HepG2 (cell line): ENCODE results near the gene TRAPPC12. TPM values are rescaled to one million over a fixed set of nuclear protein-coding genes. Genes with fewer than 3 reads are reported as not detected.

Experiments
- ATAC-seq: fragments of 200-7000 bp; cut with Tn5 transposase; 3 replicates; pipeline ENCODE4 v1.9.1; 2020; ENCODE audit warnings: mild to moderate bottlenecking, moderate library complexity
- BruUV-seq: library from RNA; stranded (reverse); fragments of 400-500 nt; replicated peaks from 2 replicates; lab custom pipeline; 2021; lab: Mats Ljungman, UMichigan
- CTCF ChIA-PET: fragments of 300-600 bp; formaldehyde crosslinking; extraction: SDS; loops from one replicate; lab custom pipeline; 2021; ENCODE audit warnings: low total read pairs, inconsistent platforms, low intra/inter-chr PET ratio; lab: Yijun Ruan, JAX
- POLR2A ChIA-PET: fragments of 350-600 bp; sonication (Branson Sonifier 250); formaldehyde crosslinking; loops from one replicate; lab custom pipeline; 2020; ENCODE audit warnings: antibody characterized with exemption, inconsistent platforms; lab: Yijun Ruan, JAX
- DNase-seq: peaks from one replicate; pipeline ENCODE4 v3.0.0-alpha.2; 2015; ENCODE audit warnings: low spot score
- FAIRE-seq: peaks from 3 replicates; lab custom pipeline; 2011; peaks lifted over from hg19 to GRCh38; lab: Jason Lieb, UNC
- H2AFZ ChIP-seq: one replicate; pipeline ENCODE4 v1.6.1; 2011; ENCODE audit warnings: low read length, inconsistent platforms
- H3K27ac ChIP-seq: fragments of 300-600 bp; 3 replicates; pipeline ENCODE4 v1.8.0; 2011; ENCODE audit warnings: mixed run types, mild to moderate bottlenecking, mixed read lengths, low read length, inconsistent platforms; ENCODE audit not compliant: insufficient read depth; ENCODE audit errors: extremely low read length
- H3K27me3 ChIP-seq, 2 experiments: fragments of 200-600 bp in 1 of 2; 2 replicates in 1 of 2; 3 replicates in 1 of 2; pipeline versions ENCODE4 v1.6.0 to v1.8.0; 2011; ENCODE audit warnings: low read length in 2 of 2, mild to moderate bottlenecking in 2 of 2, moderate library complexity in 2 of 2, inconsistent platforms in 1 of 2; ENCODE audit not compliant: insufficient read depth in 2 of 2, control insufficient read depth in 1 of 2
- H3K36me3 ChIP-seq, 2 experiments: fragments of 200-600 bp in 1 of 2; replicated peaks in 1 of 2; 2 replicates in 1 of 2; 3 replicates in 1 of 2; pipeline versions ENCODE4 v1.5.1 to v1.8.0; 2011; ENCODE audit warnings: low read length in 2 of 2, inconsistent platforms in 1 of 2; ENCODE audit not compliant: insufficient read depth in 2 of 2, control insufficient read depth in 1 of 2
- H3K4me1 ChIP-seq: 2 replicates; pipeline ENCODE4 v1.5.1; 2012; ENCODE audit warnings: low read length, inconsistent platforms; ENCODE audit not compliant: insufficient read depth
- H3K4me2 ChIP-seq: 2 replicates; pipeline ENCODE4 v1.6.0; 2011; ENCODE audit warnings: low read depth, low read length, inconsistent platforms
- H3K4me3 ChIP-seq, 3 experiments: fragments of 200-600 bp in 1 of 3; sonication (generic), shearing (Covaris generic) in 1 of 3; replicated peaks in 1 of 3; 2 replicates each; pipeline ENCODE4 v1.5.1; 2011 to 2016; ENCODE audit warnings: low read length in 3 of 3, inconsistent platforms in 2 of 3, low read depth in 2 of 3, mild to moderate bottlenecking in 2 of 3, control low read depth in 1 of 3, mixed read lengths in 1 of 3; ENCODE audit not compliant: insufficient read depth in 1 of 3
- H3K79me2 ChIP-seq: one replicate; pipeline ENCODE4 v1.6.1; 2011; ENCODE audit warnings: low read length, inconsistent platforms; ENCODE audit not compliant: insufficient read depth
- H3K9ac ChIP-seq: 2 replicates; pipeline ENCODE4 v1.6.0; 2011; ENCODE audit warnings: mild to moderate bottlenecking, low read depth, low read length, inconsistent platforms; ENCODE audit not compliant: insufficient read depth
- H3K9me3 ChIP-seq: 2 replicates; pipeline ENCODE4 v1.5.1; 2012; ENCODE audit warnings: mild to moderate bottlenecking, low read length
- H4K20me1 ChIP-seq: 2 replicates; pipeline ENCODE4 v1.6.0; 2011; ENCODE audit warnings: inconsistent platforms, mild to moderate bottlenecking, low read length, moderate library complexity; ENCODE audit not compliant: insufficient read depth
- HIVEP1 ChIP-seq: sonication (generic); formaldehyde crosslinking; IDR thresholded peaks from 2 replicates; pipeline ENCODE4 v1.4.0; 2020; ENCODE audit warnings: mild to moderate bottlenecking, missing genetic modification reagents
- POLR2G ChIP-seq: fragments of 200-400 bp; formaldehyde crosslinking; IDR thresholded peaks from 2 replicates; pipeline ENCODE4 v1.6.1; 2018; ENCODE audit warnings: mild to moderate bottlenecking, low read depth, low read length, moderate library complexity
- TOE1 ChIP-seq: sonication (generic); formaldehyde crosslinking; IDR thresholded peaks from 2 replicates; pipeline ENCODE4 v1.4.0; 2020; ENCODE audit warnings: mild to moderate bottlenecking, missing genetic modification reagents
- ZFP91 ChIP-seq: sonication (generic); formaldehyde crosslinking; IDR thresholded peaks from 2 replicates; pipeline ENCODE4 v1.9.0; 2022; ENCODE audit warnings: missing genetic modification reagents, mild to moderate bottlenecking, borderline replicate concordance
- ZNF121 ChIP-seq: sonication (generic); formaldehyde crosslinking; IDR thresholded peaks from 2 replicates; pipeline ENCODE4 v1.5.0; 2020; ENCODE audit warnings: mild to moderate bottlenecking, missing genetic modification reagents
- ZNF558 ChIP-seq: sonication (generic); formaldehyde crosslinking; IDR thresholded peaks from 2 replicates; pipeline ENCODE4 v1.9.0; 2022; ENCODE audit warnings: mild to moderate bottlenecking, missing genetic modification reagents, borderline replicate concordance
- ZNF704 ChIP-seq: sonication (generic); formaldehyde crosslinking; IDR thresholded peaks from 2 replicates; pipeline ENCODE4 v1.8.1; 2023; ENCODE audit warnings: mild to moderate bottlenecking, inconsistent platforms, moderate library complexity, missing genetic modification reagents, borderline replicate concordance
- ZNF878 ChIP-seq: sonication (generic); formaldehyde crosslinking; IDR thresholded peaks from 2 replicates; pipeline ENCODE4 v1.8.1; 2023; ENCODE audit warnings: mild to moderate bottlenecking, missing genetic modification reagents, moderate library complexity
- WGBS: methylation state at CpG from one replicate; pipeline ENCODE4 v1.1.6; 2017; ENCODE audit warnings: low lambda C conversion rate; 5-methylcytosine and 5-hydroxymethylcytosine counted together
- in situ Hi-C: cut with HindIII; loops from 2 replicates; pipeline ENCODE4 v1.10.0; 2017; ENCODE audit warnings: low pct_unique_long_range_greater_than_20kb; ENCODE audit not compliant: extremely low pct_ligation_motif_present
- intact Hi-C: fragments of 100-400 bp; cut with micrococcal nuclease; formaldehyde crosslinking; loops from one replicate; pipeline ENCODE4 v1.10.0; 2022; ENCODE audit not compliant: unreplicated experiment
- polyA plus RNA-seq, 8 experiments: library from polyadenylated mRNA; depleted of rRNA in 3 of 8; stranded (reverse) in 7 of 8; unstranded in 1 of 8; fragments of >200 nt; fragmentation: Illumina TruSeq in 4 of 8; extraction: Trizol in 4 of 8; gene quantifications; 2 replicates each; pipeline versions ENCODE4 v1.2.1 to v1.2.3, GENCODE V29; 2011 to 2016; ENCODE audit warnings: low read depth in 4 of 8, missing spikeins in 1 of 8, mixed read lengths in 1 of 8; ENCODE audit not compliant: insufficient read depth in 1 of 8
- total RNA-seq, 5 experiments: library from RNA; depleted of rRNA; stranded (reverse); fragments of >200 nt; fragmentation: Illumina TruSeq; extraction: Trizol; gene quantifications; 2 replicates each; pipeline ENCODE4 v1.2.3, GENCODE V29; 2016; ENCODE audit warnings: low read depth in 1 of 5
- TF ChIP-seq, protein P1 (sequence below): fragments of 450-650 bp; IDR thresholded peaks from 2 replicates; pipeline ENCODE4 v1.6.1; 2016
- TF ChIP-seq, protein P2 (sequence below): sonication (generic); formaldehyde crosslinking; IDR thresholded peaks from 2 replicates; pipeline ENCODE4 v1.4.0; 2020; ENCODE audit warnings: missing genetic modification reagents

TRAPPC12 gene
- total and polyA plus RNA-seq, 2 of the 13 experiments (the other 11 are each of a cell fraction or from before 2014, with no cell fraction given) = 46.4 to 97.7 TPM

GRCh38 chr2:3486047-3487027 is 106.8 kb downstream of the TRAPPC12 start:
- Histone ChIP-seq H3K27ac (no peak overlapping the region), H3K4me1 (peaks cover 40% of the 10 kb centered on the region), H3K79me2 (no peaks in the 10 kb centered on the region), H2AFZ (no peak overlapping the region), H3K9ac (no peak overlapping the region), H3K36me3 (no peaks in the 10 kb centered on the region; a peak in 1 of 5 replicates), H3K4me2 (no peak overlapping the region), H3K9me3 (no peaks in the 10 kb centered on the region), H4K20me1 (no peaks in the 10 kb centered on the region), H3K4me3 (no peak overlapping the region), H3K27me3 (no peaks in the 10 kb centered on the region)
- POLR2A ChIA-PET = no interaction called here
- in situ Hi-C loops = no loop called here
- ATAC-seq = no peak
- CTCF ChIA-PET = no interaction called here
- no peak for DNase-seq
- BruUV-seq = no TSS peak
- TF ChIP-seq POLR2G = peak; percentile 20; the same call in 1 of the 2 replicates
- TF ChIP-seq, protein P1, sequence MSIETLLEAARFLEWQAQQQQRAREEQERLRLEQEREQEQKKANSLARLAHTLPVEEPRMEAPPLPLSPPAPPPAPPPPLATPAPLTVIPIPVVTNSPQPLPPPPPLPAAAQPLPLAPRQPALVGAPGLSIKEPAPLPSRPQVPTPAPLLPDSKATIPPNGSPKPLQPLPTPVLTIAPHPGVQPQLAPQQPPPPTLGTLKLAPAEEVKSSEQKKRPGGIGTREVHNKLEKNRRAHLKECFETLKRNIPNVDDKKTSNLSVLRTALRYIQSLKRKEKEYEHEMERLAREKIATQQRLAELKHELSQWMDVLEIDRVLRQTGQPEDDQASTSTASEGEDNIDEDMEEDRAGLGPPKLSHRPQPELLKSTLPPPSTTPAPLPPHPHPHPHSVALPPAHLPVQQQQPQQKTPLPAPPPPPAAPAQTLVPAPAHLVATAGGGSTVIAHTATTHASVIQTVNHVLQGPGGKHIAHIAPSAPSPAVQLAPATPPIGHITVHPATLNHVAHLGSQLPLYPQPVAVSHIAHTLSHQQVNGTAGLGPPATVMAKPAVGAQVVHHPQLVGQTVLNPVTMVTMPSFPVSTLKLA = peak; percentile 60
- TF ChIP-seq ZNF558 (CRISPR knock-in tag) = no peak
- 91% methylated on average over 29 of the region's 29 CpGs for WGBS
- FAIRE-seq = no peak
- intact Hi-C loops = no loop called here

- intact Hi-C loops (no loop called here), in situ Hi-C loops (no loop called here)
- Histone ChIP-seq H3K9ac (no peak overlapping the region), H2AFZ (no peak overlapping the region), H3K4me3 (no peak overlapping the region), H3K36me3 (no peaks in the 10 kb centered on the region; a peak in 1 of 5 replicates), H3K27me3 (no peaks in the 10 kb centered on the region), H3K27ac (no peak overlapping the region), H4K20me1 (no peaks in the 10 kb centered on the region), H3K4me2 (no peak overlapping the region), H3K79me2 (no peaks in the 10 kb centered on the region), H3K9me3 (no peaks in the 10 kb centered on the region), H3K4me1 (peaks cover 47% of the 10 kb centered on the region)
- no peak for ATAC-seq
- BruUV-seq = no TSS peak
- DNase-seq = no peak
- ChIA-PET POLR2A (no interaction called here), CTCF (no interaction called here)
- 94% methylated on average over 9 of the region's 9 CpGs for WGBS
- no peak for FAIRE-seq
- TF ChIP-seq, protein P2, sequence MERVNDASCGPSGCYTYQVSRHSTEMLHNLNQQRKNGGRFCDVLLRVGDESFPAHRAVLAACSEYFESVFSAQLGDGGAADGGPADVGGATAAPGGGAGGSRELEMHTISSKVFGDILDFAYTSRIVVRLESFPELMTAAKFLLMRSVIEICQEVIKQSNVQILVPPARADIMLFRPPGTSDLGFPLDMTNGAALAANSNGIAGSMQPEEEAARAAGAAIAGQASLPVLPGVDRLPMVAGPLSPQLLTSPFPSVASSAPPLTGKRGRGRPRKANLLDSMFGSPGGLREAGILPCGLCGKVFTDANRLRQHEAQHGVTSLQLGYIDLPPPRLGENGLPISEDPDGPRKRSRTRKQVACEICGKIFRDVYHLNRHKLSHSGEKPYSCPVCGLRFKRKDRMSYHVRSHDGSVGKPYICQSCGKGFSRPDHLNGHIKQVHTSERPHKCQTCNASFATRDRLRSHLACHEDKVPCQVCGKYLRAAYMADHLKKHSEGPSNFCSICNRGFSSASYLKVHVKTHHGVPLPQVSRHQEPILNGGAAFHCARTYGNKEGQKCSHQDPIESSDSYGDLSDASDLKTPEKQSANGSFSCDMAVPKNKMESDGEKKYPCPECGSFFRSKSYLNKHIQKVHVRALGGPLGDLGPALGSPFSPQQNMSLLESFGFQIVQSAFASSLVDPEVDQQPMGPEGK = no peak
- TF ChIP-seq TOE1 (no peak), ZNF704 (no peak), ZFP91 (no peak), ZNF878 (CRISPR knock-in tag) (no peak), HIVEP1 (no peak), ZNF121 (CRISPR knock-in tag) (no peak)
Observed at GRCh38 chr2:3487028-3487425, 107.5 kb downstream of the TRAPPC12 start.
